HEK293 (cell line): Measurements from ENCODE around the gene ITIH5.

Source experiments
- CTCF ChIA-PET: fragments of 350-600 bp; formaldehyde crosslinking; extraction: SDS; loops from one replicate; lab custom pipeline; 2021; ENCODE audit warnings: antibody characterized with exemption; lab: Yijun Ruan, JAX
- POLR2A ChIA-PET: fragments of 300-600 bp; formaldehyde crosslinking; extraction: SDS; loops from one replicate; lab custom pipeline; 2020; ENCODE audit warnings: antibody characterized with exemption, inconsistent platforms; lab: Yijun Ruan, JAX
- H3K27ac ChIP-seq: fragments of 200-500 bp; sonication (Bioruptor generic); 2 replicates; pipeline ENCODE4 v1.5.1; 2014; ENCODE audit warnings: low read depth, low read length, control low read depth, inconsistent platforms; ENCODE audit errors: extremely low read depth
- H3K36me3 ChIP-seq, 2 experiments: fragments of 200-500 bp in 1 of 2; sonication (Bioruptor generic) in 1 of 2; 1 replicate in 1 of 2; 2 replicates in 1 of 2; pipeline ENCODE4 v1.5.1; 2014 to 2017; ENCODE audit warnings: inconsistent platforms in 2 of 2, low read length in 2 of 2; ENCODE audit not compliant: control insufficient read depth in 2 of 2, insufficient read depth in 1 of 2
- H3K4me1 ChIP-seq: fragments of 200-500 bp; sonication (Bioruptor generic); 2 replicates; pipeline ENCODE4 v1.5.1; 2014; ENCODE audit warnings: mild to moderate bottlenecking, low read length, inconsistent platforms; ENCODE audit not compliant: control insufficient read depth, insufficient read depth
- H3K4me3 ChIP-seq: 2 replicates; pipeline ENCODE4 v1.5.1; 2011; ENCODE audit warnings: low read depth, mild to moderate bottlenecking, control low read depth, low read length, moderate library complexity
- H3K9me3 ChIP-seq: fragments of 200-500 bp; sonication (Bioruptor generic); 2 replicates; pipeline ENCODE4 v1.5.1; 2014; ENCODE audit warnings: low read depth, low read length, inconsistent platforms; ENCODE audit not compliant: control insufficient read depth, insufficient read depth
- BCL11A ChIP-seq: fragments of 450-650 bp; formaldehyde crosslinking; IDR thresholded peaks from 2 replicates; pipeline ENCODE4 v1.5.1; 2016; ENCODE audit warnings: low read depth, missing biosample characterization, missing genetic modification characterization
- GLIS1 ChIP-seq: fragments of 450-650 bp; formaldehyde crosslinking; IDR thresholded peaks from 2 replicates; pipeline ENCODE4 v1.5.1; 2016; ENCODE audit warnings: missing biosample characterization, missing genetic modification characterization
- GLIS2 ChIP-seq: fragments of 450-650 bp; formaldehyde crosslinking; IDR thresholded peaks from 2 replicates; pipeline ENCODE4 v1.5.1; 2016; ENCODE audit warnings: missing biosample characterization, missing genetic modification characterization
- KLF1 ChIP-seq: fragments of 450-650 bp; formaldehyde crosslinking; IDR thresholded peaks from 2 replicates; pipeline ENCODE4 v1.5.1; 2016; ENCODE audit warnings: missing biosample characterization, missing genetic modification characterization
- KLF10 ChIP-seq: fragments of 450-650 bp; IDR thresholded peaks from 2 replicates; pipeline ENCODE4 v1.5.1; 2018; ENCODE audit warnings: missing biosample characterization, mild to moderate bottlenecking, missing genetic modification characterization
- KLF9 ChIP-seq: fragments of 450-650 bp; formaldehyde crosslinking; IDR thresholded peaks from 2 replicates; pipeline ENCODE4 v1.5.1; 2016; ENCODE audit warnings: missing biosample characterization, missing genetic modification characterization, low read depth
- PRDM1 ChIP-seq: fragments of 450-650 bp; formaldehyde crosslinking; IDR thresholded peaks from 2 replicates; pipeline ENCODE4; 2016; ENCODE audit warnings: missing biosample characterization, missing genetic modification characterization
- SCRT2 ChIP-seq: fragments of 450-650 bp; formaldehyde crosslinking; IDR thresholded peaks from 2 replicates; pipeline ENCODE4 v1.5.1; 2016; ENCODE audit warnings: missing biosample characterization, missing genetic modification characterization
- SP2 ChIP-seq: fragments of 450-650 bp; formaldehyde crosslinking; IDR thresholded peaks from 2 replicates; pipeline ENCODE4 v1.5.1; 2016; ENCODE audit warnings: missing biosample characterization, missing genetic modification characterization
- SP3 ChIP-seq: fragments of 450-650 bp; formaldehyde crosslinking; IDR thresholded peaks from 2 replicates; pipeline ENCODE4 v1.5.1; 2016; ENCODE audit warnings: missing biosample characterization, missing genetic modification characterization
- SP7 ChIP-seq: fragments of 450-650 bp; formaldehyde crosslinking; IDR thresholded peaks from 2 replicates; pipeline ENCODE4 v1.5.1; 2016; ENCODE audit warnings: missing biosample characterization, missing genetic modification characterization
- YY1 ChIP-seq: fragments of 450-650 bp; formaldehyde crosslinking; IDR thresholded peaks from 2 replicates; pipeline ENCODE4 v1.5.1; 2018; ENCODE audit warnings: missing biosample characterization, missing genetic modification characterization
- ZBTB20 ChIP-seq: fragments of 450-650 bp; formaldehyde crosslinking; IDR thresholded peaks from 2 replicates; pipeline ENCODE4 v1.5.1; 2016; ENCODE audit warnings: missing biosample characterization, missing genetic modification characterization
- ZBTB8A ChIP-seq: fragments of 450-650 bp; formaldehyde crosslinking; IDR thresholded peaks from 2 replicates; pipeline ENCODE4 v1.5.1; 2016; ENCODE audit warnings: missing biosample characterization, missing genetic modification characterization
- ZFP3 ChIP-seq: fragments of 450-650 bp; formaldehyde crosslinking; IDR thresholded peaks from 2 replicates; pipeline ENCODE4 v1.5.1; 2016; ENCODE audit warnings: low read depth, missing biosample characterization, missing genetic modification characterization
- ZIC2 ChIP-seq: fragments of 450-650 bp; formaldehyde crosslinking; IDR thresholded peaks from 2 replicates; pipeline ENCODE4 v1.5.1; 2016; ENCODE audit warnings: missing biosample characterization, missing genetic modification characterization
- ZNF335 ChIP-seq: fragments of 450-650 bp; formaldehyde crosslinking; conservative IDR thresholded peaks from 2 replicates; pipeline ENCODE4 v1.5.1; 2016; ENCODE audit warnings: missing biosample characterization, missing genetic modification characterization
- ZNF501 ChIP-seq: fragments of 450-650 bp; formaldehyde crosslinking; IDR thresholded peaks from 2 replicates; pipeline ENCODE4 v1.5.1; 2016; ENCODE audit warnings: missing biosample characterization, missing genetic modification characterization
- ZNF600 ChIP-seq: fragments of 450-650 bp; formaldehyde crosslinking; IDR thresholded peaks from 2 replicates; pipeline ENCODE4 v1.5.1; 2016; ENCODE audit warnings: missing biosample characterization, missing genetic modification characterization
- ZNF76 ChIP-seq: fragments of 450-650 bp; formaldehyde crosslinking; IDR thresholded peaks from 2 replicates; pipeline ENCODE4; 2016; ENCODE audit warnings: low read depth, missing biosample characterization, missing genetic modification characterization, borderline replicate concordance
- ZSCAN16 ChIP-seq: fragments of 450-650 bp; formaldehyde crosslinking; IDR thresholded peaks from 2 replicates; pipeline ENCODE4 v1.5.1; 2016; ENCODE audit warnings: missing biosample characterization, missing genetic modification characterization
- TF ChIP-seq, protein P1 (sequence below): fragments of 450-650 bp; formaldehyde crosslinking; IDR thresholded peaks from 2 replicates; pipeline ENCODE4 v1.5.1; 2016; ENCODE audit warnings: missing biosample characterization, missing genetic modification characterization
- TF ChIP-seq, protein P2 (sequence below): fragments of 450-650 bp; formaldehyde crosslinking; IDR thresholded peaks from 2 replicates; pipeline ENCODE4 v1.5.1; 2016; ENCODE audit warnings: missing biosample characterization, missing genetic modification characterization
- TF ChIP-seq, protein P3 (sequence below): fragments of 450-650 bp; formaldehyde crosslinking; IDR thresholded peaks from 2 replicates; pipeline ENCODE4 v1.5.1; 2016; ENCODE audit warnings: missing biosample characterization, missing genetic modification characterization
- TF ChIP-seq, protein P4 (sequence below): fragments of 450-650 bp; formaldehyde crosslinking; optimal IDR thresholded peaks from 2 replicates; pipeline ENCODE3; 2016; ENCODE audit warnings: missing biosample characterization, mild to moderate bottlenecking, missing genetic modification characterization
- TF ChIP-seq, protein P5 (sequence below): fragments of 450-650 bp; formaldehyde crosslinking; IDR thresholded peaks from 2 replicates; pipeline ENCODE4 v1.5.1; 2016; ENCODE audit warnings: missing biosample characterization, missing genetic modification characterization

ITIH5 gene

DNA sequence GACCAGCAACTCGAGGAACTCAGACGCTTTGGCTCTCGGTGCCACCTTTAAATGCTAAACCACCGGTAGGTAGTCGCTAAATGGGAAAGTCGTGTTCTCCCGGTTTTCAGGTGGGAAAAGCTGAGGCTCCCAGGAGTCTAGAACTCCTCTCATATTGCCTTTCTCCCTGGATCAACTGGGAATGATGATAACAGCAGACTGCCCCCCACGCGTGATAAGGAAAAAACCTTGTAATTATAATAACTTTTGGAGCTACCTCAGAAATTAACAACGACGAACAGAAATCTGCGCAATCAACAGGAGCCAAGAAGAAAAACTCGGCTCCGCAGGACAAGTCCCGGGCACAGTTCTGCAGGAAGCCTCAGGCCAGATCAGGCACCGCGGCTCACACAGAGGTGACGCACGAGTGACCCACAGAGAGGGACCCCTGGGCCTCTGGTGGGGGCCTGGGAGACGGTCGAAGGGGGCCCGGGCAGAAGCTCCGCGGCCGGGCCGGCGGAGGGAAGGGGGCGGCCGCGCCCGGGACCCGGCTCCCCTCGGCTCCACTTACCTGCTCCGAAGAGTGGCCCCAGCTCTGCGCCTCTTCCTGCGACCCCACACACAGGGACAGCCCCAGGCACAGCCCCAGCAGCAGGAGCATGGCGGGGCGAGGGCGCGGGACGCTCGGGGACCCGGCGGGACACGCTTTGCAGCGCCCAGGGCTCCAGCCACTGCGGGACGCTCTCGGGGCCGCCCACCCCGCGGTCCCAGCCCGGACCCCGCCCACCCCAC is at the start of gene ITIH5:
Gene ITIH5 (minus strand): TSS at position 714 of the 771 bp plus-strand sequence. CDS start 74 bp downstream, at position 640.
- H3K4me3 ChIP-seq: peak within 1 kb of the TSS; percentile 59
- H3K27ac ChIP-seq: no peak within 1 kb of the TSS
- no peaks in the 10 kb centered on the region for H3K9me3 ChIP-seq
- peak; percentile 47; the same call in 1 of the 2 replicates for TF ChIP-seq KLF1 (tag by site-specific recombination)
- TF ChIP-seq, protein P1, sequence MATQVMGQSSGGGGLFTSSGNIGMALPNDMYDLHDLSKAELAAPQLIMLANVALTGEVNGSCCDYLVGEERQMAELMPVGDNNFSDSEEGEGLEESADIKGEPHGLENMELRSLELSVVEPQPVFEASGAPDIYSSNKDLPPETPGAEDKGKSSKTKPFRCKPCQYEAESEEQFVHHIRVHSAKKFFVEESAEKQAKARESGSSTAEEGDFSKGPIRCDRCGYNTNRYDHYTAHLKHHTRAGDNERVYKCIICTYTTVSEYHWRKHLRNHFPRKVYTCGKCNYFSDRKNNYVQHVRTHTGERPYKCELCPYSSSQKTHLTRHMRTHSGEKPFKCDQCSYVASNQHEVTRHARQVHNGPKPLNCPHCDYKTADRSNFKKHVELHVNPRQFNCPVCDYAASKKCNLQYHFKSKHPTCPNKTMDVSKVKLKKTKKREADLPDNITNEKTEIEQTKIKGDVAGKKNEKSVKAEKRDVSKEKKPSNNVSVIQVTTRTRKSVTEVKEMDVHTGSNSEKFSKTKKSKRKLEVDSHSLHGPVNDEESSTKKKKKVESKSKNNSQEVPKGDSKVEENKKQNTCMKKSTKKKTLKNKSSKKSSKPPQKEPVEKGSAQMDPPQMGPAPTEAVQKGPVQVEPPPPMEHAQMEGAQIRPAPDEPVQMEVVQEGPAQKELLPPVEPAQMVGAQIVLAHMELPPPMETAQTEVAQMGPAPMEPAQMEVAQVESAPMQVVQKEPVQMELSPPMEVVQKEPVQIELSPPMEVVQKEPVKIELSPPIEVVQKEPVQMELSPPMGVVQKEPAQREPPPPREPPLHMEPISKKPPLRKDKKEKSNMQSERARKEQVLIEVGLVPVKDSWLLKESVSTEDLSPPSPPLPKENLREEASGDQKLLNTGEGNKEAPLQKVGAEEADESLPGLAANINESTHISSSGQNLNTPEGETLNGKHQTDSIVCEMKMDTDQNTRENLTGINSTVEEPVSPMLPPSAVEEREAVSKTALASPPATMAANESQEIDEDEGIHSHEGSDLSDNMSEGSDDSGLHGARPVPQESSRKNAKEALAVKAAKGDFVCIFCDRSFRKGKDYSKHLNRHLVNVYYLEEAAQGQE: no peak
- peak; percentile 35; the same call in 1 of the 2 replicates for TF ChIP-seq PRDM1 (tag by site-specific recombination)
- TF ChIP-seq ZIC2 (tag by site-specific recombination): peak; percentile 71
- no peak for TF ChIP-seq BCL11A (tag by site-specific recombination)
- TF ChIP-seq ZNF76 (tag by site-specific recombination): 0 out of 2 replicates have a peak, but pooled peaks have one; percentile 20
- TF ChIP-seq, protein P2, sequence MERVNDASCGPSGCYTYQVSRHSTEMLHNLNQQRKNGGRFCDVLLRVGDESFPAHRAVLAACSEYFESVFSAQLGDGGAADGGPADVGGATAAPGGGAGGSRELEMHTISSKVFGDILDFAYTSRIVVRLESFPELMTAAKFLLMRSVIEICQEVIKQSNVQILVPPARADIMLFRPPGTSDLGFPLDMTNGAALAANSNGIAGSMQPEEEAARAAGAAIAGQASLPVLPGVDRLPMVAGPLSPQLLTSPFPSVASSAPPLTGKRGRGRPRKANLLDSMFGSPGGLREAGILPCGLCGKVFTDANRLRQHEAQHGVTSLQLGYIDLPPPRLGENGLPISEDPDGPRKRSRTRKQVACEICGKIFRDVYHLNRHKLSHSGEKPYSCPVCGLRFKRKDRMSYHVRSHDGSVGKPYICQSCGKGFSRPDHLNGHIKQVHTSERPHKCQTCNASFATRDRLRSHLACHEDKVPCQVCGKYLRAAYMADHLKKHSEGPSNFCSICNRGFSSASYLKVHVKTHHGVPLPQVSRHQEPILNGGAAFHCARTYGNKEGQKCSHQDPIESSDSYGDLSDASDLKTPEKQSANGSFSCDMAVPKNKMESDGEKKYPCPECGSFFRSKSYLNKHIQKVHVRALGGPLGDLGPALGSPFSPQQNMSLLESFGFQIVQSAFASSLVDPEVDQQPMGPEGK (tag by site-specific recombination): peak; percentile 53
- TF ChIP-seq KLF9 (tag by site-specific recombination): peak; percentile 47
- TF ChIP-seq ZBTB20 (tag by site-specific recombination): peak; percentile 99
- TF ChIP-seq ZNF600: 0 out of 2 replicates have a peak, but pooled peaks have one; percentile 17
- no peak for TF ChIP-seq ZFP3 (tag by site-specific recombination)
- TF ChIP-seq SP7 (tag by site-specific recombination): 0 out of 2 replicates have a peak, but pooled peaks have one; percentile 13
- TF ChIP-seq ZBTB8A (tag by site-specific recombination): no peak
- TF ChIP-seq, protein P3, sequence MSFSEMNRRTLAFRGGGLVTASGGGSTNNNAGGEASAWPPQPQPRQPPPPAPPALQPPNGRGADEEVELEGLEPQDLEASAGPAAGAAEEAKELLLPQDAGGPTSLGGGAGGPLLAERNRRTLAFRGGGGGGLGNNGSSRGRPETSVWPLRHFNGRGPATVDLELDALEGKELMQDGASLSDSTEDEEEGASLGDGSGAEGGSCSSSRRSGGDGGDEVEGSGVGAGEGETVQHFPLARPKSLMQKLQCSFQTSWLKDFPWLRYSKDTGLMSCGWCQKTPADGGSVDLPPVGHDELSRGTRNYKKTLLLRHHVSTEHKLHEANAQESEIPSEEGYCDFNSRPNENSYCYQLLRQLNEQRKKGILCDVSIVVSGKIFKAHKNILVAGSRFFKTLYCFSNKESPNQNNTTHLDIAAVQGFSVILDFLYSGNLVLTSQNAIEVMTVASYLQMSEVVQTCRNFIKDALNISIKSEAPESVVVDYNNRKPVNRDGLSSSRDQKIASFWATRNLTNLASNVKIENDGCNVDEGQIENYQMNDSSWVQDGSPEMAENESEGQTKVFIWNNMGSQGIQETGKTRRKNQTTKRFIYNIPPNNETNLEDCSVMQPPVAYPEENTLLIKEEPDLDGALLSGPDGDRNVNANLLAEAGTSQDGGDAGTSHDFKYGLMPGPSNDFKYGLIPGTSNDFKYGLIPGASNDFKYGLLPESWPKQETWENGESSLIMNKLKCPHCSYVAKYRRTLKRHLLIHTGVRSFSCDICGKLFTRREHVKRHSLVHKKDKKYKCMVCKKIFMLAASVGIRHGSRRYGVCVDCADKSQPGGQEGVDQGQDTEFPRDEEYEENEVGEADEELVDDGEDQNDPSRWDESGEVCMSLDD (tag by site-specific recombination): 0 out of 2 replicates have a peak, but pooled peaks have one; percentile 44
- TF ChIP-seq ZNF501: no peak
- TF ChIP-seq YY1 (tag by site-specific recombination): no peak
- peak; percentile 95 for TF ChIP-seq ZNF335
- TF ChIP-seq, protein P4, sequence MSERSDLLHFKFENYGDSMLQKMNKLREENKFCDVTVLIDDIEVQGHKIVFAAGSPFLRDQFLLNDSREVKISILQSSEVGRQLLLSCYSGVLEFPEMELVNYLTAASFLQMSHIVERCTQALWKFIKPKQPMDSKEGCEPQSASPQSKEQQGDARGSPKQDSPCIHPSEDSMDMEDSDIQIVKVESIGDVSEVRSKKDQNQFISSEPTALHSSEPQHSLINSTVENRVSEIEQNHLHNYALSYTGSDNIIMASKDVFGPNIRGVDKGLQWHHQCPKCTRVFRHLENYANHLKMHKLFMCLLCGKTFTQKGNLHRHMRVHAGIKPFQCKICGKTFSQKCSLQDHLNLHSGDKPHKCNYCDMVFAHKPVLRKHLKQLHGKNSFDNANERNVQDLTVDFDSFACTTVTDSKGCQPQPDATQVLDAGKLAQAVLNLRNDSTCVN (tag by site-specific recombination): peak; percentile 39
- peak; percentile 23 for TF ChIP-seq SP3 (tag by site-specific recombination)
- 0 out of 2 replicates have a peak, but pooled peaks have one; percentile 30 for TF ChIP-seq KLF10 (tag by site-specific recombination)
- TF ChIP-seq GLIS2 (tag by site-specific recombination): peak; percentile 91
- no peak for TF ChIP-seq ZSCAN16 (tag by site-specific recombination)
- TF ChIP-seq SP2 (tag by site-specific recombination): no peak; the same call in 1 of the 2 replicates
- TF ChIP-seq SCRT2 (tag by site-specific recombination): peak; percentile 78
- TF ChIP-seq GLIS1 (tag by site-specific recombination): peak; percentile 68
- TF ChIP-seq, protein P5, sequence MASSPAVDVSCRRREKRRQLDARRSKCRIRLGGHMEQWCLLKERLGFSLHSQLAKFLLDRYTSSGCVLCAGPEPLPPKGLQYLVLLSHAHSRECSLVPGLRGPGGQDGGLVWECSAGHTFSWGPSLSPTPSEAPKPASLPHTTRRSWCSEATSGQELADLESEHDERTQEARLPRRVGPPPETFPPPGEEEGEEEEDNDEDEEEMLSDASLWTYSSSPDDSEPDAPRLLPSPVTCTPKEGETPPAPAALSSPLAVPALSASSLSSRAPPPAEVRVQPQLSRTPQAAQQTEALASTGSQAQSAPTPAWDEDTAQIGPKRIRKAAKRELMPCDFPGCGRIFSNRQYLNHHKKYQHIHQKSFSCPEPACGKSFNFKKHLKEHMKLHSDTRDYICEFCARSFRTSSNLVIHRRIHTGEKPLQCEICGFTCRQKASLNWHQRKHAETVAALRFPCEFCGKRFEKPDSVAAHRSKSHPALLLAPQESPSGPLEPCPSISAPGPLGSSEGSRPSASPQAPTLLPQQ (tag by site-specific recombination): 0 out of 2 replicates have a peak, but pooled peaks have one; percentile 38
- TF ChIP-seq, all 188 proteins: peak for 18
- ChIA-PET CTCF (interaction anchor here (0.6 to 1.3 kb wide), 3 partner anchors 21 to 141 kb away, joined by 4 read pairs; no protein-coding TSS in a partner anchor), POLR2A (no interaction called here)
- H3K36me3 ChIP-seq: no peaks in the 10 kb centered on the region
- H3K4me1 ChIP-seq: 0 out of 2 replicates have a peak, but pooled peaks cover 2% of the 10 kb centered on the region
